H1 (cell line): ENCODE data around the gene SUOX. TPM values are rescaled to one million over a fixed set of nuclear protein-coding genes. Genes with fewer than 3 reads are reported as not detected.
A peak's percentile ranks its signal among the peaks of the same experiment; 100 is the strongest.

Experiments
- ASH2L ChIP-seq: fragments of 200-600, 300-600 bp; sonication (generic); IDR thresholded peaks from one replicate; pipeline ENCODE4 v1.7.1; 2017; ENCODE audit warnings: low read length
- CBX5 ChIP-seq: fragments of 300-800, 300-1000 bp; sonication (generic); IDR thresholded peaks from 2 replicates; pipeline ENCODE4 v1.7.1; 2016; ENCODE audit warnings: antibody characterized with exemption, low read length, low read depth
- CBX8 ChIP-seq: fragments of 300-800, 300-1000 bp; sonication (generic); IDR thresholded peaks from 2 replicates; pipeline ENCODE4 v1.7.1; 2016; ENCODE audit warnings: low read depth, low read length, borderline replicate concordance
- CTBP2 ChIP-seq: IDR thresholded peaks from 2 replicates; pipeline ENCODE4 v1.7.0; 2011; ENCODE audit warnings: borderline replicate concordance, mild to moderate bottlenecking, moderate library complexity, mixed read lengths, low read length; ENCODE audit not compliant: insufficient read depth, insufficient read length
- CTCF ChIP-seq, 3 experiments: IDR thresholded peaks; 1 replicate in 2 of 3; 2 replicates in 1 of 3; pipeline versions ENCODE4 v1.5.1 to v1.6.1; 2011; ENCODE audit warnings: low read length in 3 of 3, mild to moderate bottlenecking in 3 of 3, inconsistent platforms in 2 of 3, low read depth in 1 of 3, moderate library complexity in 1 of 3; ENCODE audit not compliant: insufficient read depth in 1 of 3; ENCODE audit errors: control extremely low read depth in 1 of 3
- GTF2F1 ChIP-seq: IDR thresholded peaks from 2 replicates; pipeline ENCODE4 v1.6.1; 2012; ENCODE audit warnings: low read depth, low read length, improper control_type of control experiment, borderline replicate concordance
- JUND ChIP-seq: IDR thresholded peaks from 2 replicates; pipeline ENCODE4 v1.6.1; 2011; ENCODE audit warnings: mild to moderate bottlenecking, improper control_type of control experiment, low read length
- NANOG ChIP-seq: IDR thresholded peaks from 2 replicates; pipeline ENCODE4 v1.6.1; 2011; ENCODE audit warnings: low read length, low read depth, mild to moderate bottlenecking, inconsistent platforms; ENCODE audit not compliant: insufficient read depth, poor library complexity, severe bottlenecking
- NRF1 ChIP-seq: IDR thresholded peaks from 2 replicates; pipeline ENCODE4 v1.6.1; 2011; ENCODE audit warnings: mild to moderate bottlenecking, low read depth, low read length, improper control_type of control experiment
- PHF8 ChIP-seq: fragments of 200-600 bp; sonication (generic); conservative IDR thresholded peaks from 2 replicates; pipeline ENCODE4 v1.7.1; 2012; ENCODE audit warnings: low read depth, mild to moderate bottlenecking, inconsistent platforms, low read length, moderate library complexity
- RAD21 ChIP-seq, 2 experiments: IDR thresholded peaks in 1 of 2; conservative IDR thresholded peaks in 1 of 2; 2 replicates each; pipeline ENCODE4 v1.6.1; 2011; ENCODE audit warnings: low read depth in 2 of 2, low read length in 2 of 2, improper control_type of control experiment in 1 of 2, inconsistent platforms in 1 of 2, mild to moderate bottlenecking in 1 of 2, moderate library complexity in 1 of 2
- RBBP5 ChIP-seq: IDR thresholded peaks from 2 replicates; pipeline ENCODE4 v1.7.1; 2012; ENCODE audit warnings: low read depth, mild to moderate bottlenecking, inconsistent platforms, low read length, moderate library complexity, borderline replicate concordance
- RNF2 ChIP-seq: fragments of 200-900, 300-1000 bp; sonication (generic); IDR thresholded peaks from 2 replicates; pipeline ENCODE4 v1.7.1; 2016; ENCODE audit warnings: borderline replicate concordance, low read depth, mild to moderate bottlenecking, antibody characterized with exemption, low read length; ENCODE audit not compliant: poor library complexity, severe bottlenecking; ENCODE audit errors: missing control alignments
- SAP30 ChIP-seq: fragments of 300-600 bp; sonication (generic); IDR thresholded peaks from 2 replicates; pipeline ENCODE4 v1.7.1; 2012; ENCODE audit warnings: low read length, moderate library complexity, mild to moderate bottlenecking, inconsistent platforms; ENCODE audit not compliant: insufficient read depth, insufficient replicate concordance
- SIN3A ChIP-seq, 2 experiments: IDR thresholded peaks in 1 of 2; conservative IDR thresholded peaks in 1 of 2; 2 replicates each; pipeline ENCODE4 v1.6.1; 2011 to 2012; ENCODE audit warnings: low read length in 2 of 2, improper control_type of control experiment in 1 of 2, low read depth in 1 of 2, mild to moderate bottlenecking in 1 of 2
- SIX5 ChIP-seq: IDR thresholded peaks from 2 replicates; pipeline ENCODE4 v1.6.1; 2011; ENCODE audit warnings: mild to moderate bottlenecking, low read depth, low read length
- SP4 ChIP-seq: IDR thresholded peaks from 2 replicates; pipeline ENCODE4 v1.6.1; 2012; ENCODE audit warnings: low read length, inconsistent platforms
- TAF1 ChIP-seq: IDR thresholded peaks from 2 replicates; pipeline ENCODE4 v1.6.1; 2011; ENCODE audit warnings: mild to moderate bottlenecking, low read depth, low read length
- TCF12 ChIP-seq: IDR thresholded peaks from 2 replicates; pipeline ENCODE4 v1.6.1; 2011; ENCODE audit warnings: low read depth, mild to moderate bottlenecking, low read length
- polyA plus RNA-seq, 7 experiments: library from polyadenylated mRNA; depleted of rRNA in 3 of 7; stranded (reverse) in 5 of 7; unstranded in 2 of 7; fragments of >200 nt in 5 of 7; fragments of 200-250 nt in 2 of 7; gene quantifications; 1 replicate in 5 of 7; 2 replicates in 1 of 7; 4 replicates in 1 of 7; pipeline versions ENCODE4 v1.2.1 to v1.2.3, GENCODE V29; 2011 to 2013; ENCODE audit warnings: missing spikeins in 2 of 7, mixed read lengths in 2 of 7
- total RNA-seq: library from RNA; stranded (reverse); fragmentation: NEBNext Ultra II Directional; extraction: Animal tissue kit (Norgen Biotek cat#: 25700); gene quantifications from 2 replicates; pipeline ENCODE4 v1.2.1, GENCODE V29; 2021

Gene SUOX
- total and polyA plus RNA-seq, 2 of the 8 experiments (the other 6 are each of a cell fraction or from before 2014, with no cell fraction given): 22.5 to 31.3 TPM

GRCh38 chr12:56007564-56008559 is 10.8 kb downstream of the SUOX start (continued):
- peak in 1 of 2 experiments; percentile 17; a peak in 1 of 4 replicates for TF ChIP-seq SIN3A (conservative IDR thresholded peaks at IDR 0.05 in 1 of 2, IDR thresholded peaks at IDR 0.05 in 1 of 2; ENCODE audit: low read depth in 1 of 2, low read length in 2 of 2)
- no peak for TF ChIP-seq RNF2
- TF ChIP-seq ASH2L: peak; percentile 64
- TF ChIP-seq TCF12: no peak
- TF ChIP-seq CTCF (IDR thresholded peaks at IDR 0.05; ENCODE audit: control extremely low read depth in 1 of 3, insufficient read depth in 1 of 3, low read depth in 1 of 3, low read length in 3 of 3): no peak
- no peak for TF ChIP-seq CTBP2
- no peak for TF ChIP-seq CBX5
- TF ChIP-seq GTF2F1: no peak
- TF ChIP-seq RBBP5: peak; percentile 59; the same call in 1 of the 2 replicates
- TF ChIP-seq SAP30: no peak
- no peak for TF ChIP-seq JUND
- peak; percentile 73; the same call in 1 of the 2 replicates for TF ChIP-seq SP4
- TF ChIP-seq RAD21 (IDR thresholded peaks at IDR 0.05 in 1 of 2, conservative IDR thresholded peaks at IDR 0.05 in 1 of 2; ENCODE audit: low read depth in 2 of 2, low read length in 2 of 2): no peak
- no peak for TF ChIP-seq SIX5
- no peak for TF ChIP-seq NRF1
- no peak for TF ChIP-seq CBX8
- TF ChIP-seq PHF8: peak; percentile 87
- no peak for TF ChIP-seq NANOG
- TF ChIP-seq TAF1: peak; percentile 62; the same call in 1 of the 2 replicates
